Measurements from ENCODE around the gene GTF3C5.

GTF3C5 gene

DNA sequence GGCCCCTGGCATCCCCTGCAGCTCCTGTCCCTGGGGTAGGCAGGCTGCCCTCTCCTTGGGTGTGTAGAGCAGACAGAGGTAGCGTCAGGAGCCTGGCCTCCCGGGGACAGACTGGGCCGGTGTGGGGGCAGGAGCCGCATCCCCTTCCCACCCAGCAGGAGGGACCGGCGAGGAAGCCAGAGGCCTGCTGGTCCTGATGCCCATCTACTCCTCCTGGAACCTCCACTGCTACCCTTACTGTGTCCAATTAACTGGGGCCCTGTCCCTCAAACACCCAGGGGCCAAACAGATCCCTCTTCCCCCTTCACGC, 74.6 kb downstream of the GTF3C5 start:
- no peak for DNase-seq (ENCODE audit: low read depth in 1 of 2, low spot score in 1 of 2)

DNA sequence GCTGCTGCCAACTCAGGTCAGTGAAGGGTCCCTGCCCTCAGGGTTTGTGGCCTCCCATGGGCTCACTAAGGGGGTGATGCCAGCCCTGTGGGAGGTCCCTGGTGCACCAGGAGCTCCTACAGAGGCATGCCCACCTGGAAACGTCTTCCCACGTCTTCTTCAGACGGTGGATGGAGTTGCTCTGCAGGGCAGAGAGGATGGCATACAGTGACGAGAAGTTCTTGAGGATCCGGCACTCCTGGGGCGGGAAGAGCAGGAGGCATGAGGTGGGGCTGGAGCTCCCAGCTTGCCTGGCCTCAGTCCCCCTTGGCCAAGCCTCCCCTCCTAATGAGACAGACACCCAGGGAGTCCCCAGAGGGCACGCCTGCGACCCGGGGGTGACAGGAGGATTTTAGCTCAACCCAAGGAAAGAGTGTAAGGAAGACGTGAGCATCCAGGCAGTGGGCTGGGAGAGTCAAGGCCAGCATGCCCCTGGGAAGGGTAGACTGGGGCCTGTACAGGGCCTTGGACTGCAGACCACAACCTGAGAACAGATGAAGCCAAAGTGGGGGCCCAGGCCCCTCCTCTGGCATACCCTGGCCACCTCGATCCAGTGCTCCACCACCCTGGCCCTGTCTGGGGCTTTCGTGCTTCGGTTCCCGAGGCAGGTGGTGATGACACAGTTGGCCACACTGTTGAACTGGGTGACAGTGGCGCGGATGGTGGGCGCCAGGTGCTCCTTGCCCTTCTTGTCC, 75.9 kb downstream of the GTF3C5 start:
- DNase-seq (ENCODE audit: low read depth in 1 of 2, low spot score in 1 of 2): no peak

DNA sequence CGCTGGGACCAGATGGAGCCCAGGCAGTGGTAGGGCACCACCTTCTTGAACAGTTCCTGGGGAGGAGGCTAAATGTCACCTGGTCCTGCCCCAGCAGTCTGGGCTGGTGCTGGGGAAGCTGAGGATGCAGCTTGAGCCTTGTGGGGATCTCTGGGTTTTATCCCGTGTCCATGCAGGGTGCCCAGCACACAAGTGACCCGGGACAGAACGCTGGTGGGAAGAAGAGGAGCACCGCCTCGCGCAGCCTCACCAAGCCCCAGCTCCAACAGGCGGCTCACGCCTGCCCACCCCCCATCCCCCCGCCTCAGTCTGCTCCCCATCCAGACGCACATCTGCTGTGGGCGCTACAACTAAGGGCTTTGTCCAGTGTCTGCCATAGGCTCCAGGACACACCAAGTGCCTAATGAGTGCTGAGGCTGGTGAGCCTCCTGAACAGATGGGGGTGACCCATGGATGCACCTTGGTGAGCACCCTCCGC, 76.5 kb downstream of the GTF3C5 start:
- DNase-seq (ENCODE audit: low read depth in 1 of 2, low spot score in 1 of 2): no peak

Data from activated T-helper 1 cell treated with anti-CD3 and anti-CD28 coated beads, Interleukin-2, amount 50 U/mL, for 16 hours (primary cell).